H1 (cell line): ENCODE measurements around the gene GTF2H3. TPM values are rescaled to one million over a fixed set of nuclear protein-coding genes. Genes with fewer than 3 reads are reported as not detected.

Source experiments
- CTCF ChIA-PET: fragments of 300-600 bp; sonication (Branson Sonifier 250); formaldehyde crosslinking; loops from one replicate; lab custom pipeline; 2021; ENCODE audit not compliant: partially characterized antibody; lab: Charles Lee
- POLR2A ChIA-PET: fragments of 300-600 bp; sonication (Branson Sonifier 250); formaldehyde crosslinking; loops from one replicate; lab custom pipeline; 2021; ENCODE audit warnings: inconsistent platforms; ENCODE audit not compliant: partially characterized antibody; lab: Charles Lee
- DNase-seq, 2 experiments: peaks; one replicate each; pipeline versions ENCODE4 v3.0.0 to v3.0.0-alpha.2; 2010 to 2022; ENCODE audit warnings: low spot score in 2 of 2, low read depth in 1 of 2, mixed read lengths in 1 of 2
- FAIRE-seq: peaks from 2 replicates; lab custom pipeline; 2011; peaks lifted over from hg19 to GRCh38; lab: Jason Lieb, UNC
- H2AFZ ChIP-seq: 2 replicates; pipeline ENCODE4 v1.8.1; 2012; ENCODE audit warnings: low read length, inconsistent platforms
- H2AK5ac ChIP-seq: 2 replicates; pipeline ENCODE4 v1.6.1; 2013; ENCODE audit warnings: low read depth, low read length
- H2BK120ac ChIP-seq: replicated peaks from 2 replicates; pipeline ENCODE3; 2013; ENCODE audit warnings: low read depth, low read length, inconsistent platforms
- H2BK12ac ChIP-seq: 2 replicates; pipeline ENCODE4 v1.6.1; 2013; ENCODE audit warnings: low read depth, low read length
- H2BK15ac ChIP-seq: 2 replicates; pipeline ENCODE4 v1.6.1; 2013; ENCODE audit warnings: low read length
- H2BK20ac ChIP-seq: 2 replicates; pipeline ENCODE4 v1.6.1; 2013; ENCODE audit warnings: low read length
- H2BK5ac ChIP-seq: 2 replicates; pipeline ENCODE4 v1.6.1; 2013; ENCODE audit warnings: low read depth, low read length
- H3K14ac ChIP-seq: 2 replicates; pipeline ENCODE4 v1.6.1; 2013; ENCODE audit warnings: inconsistent platforms; ENCODE audit not compliant: insufficient read length
- H3K18ac ChIP-seq: 2 replicates; pipeline ENCODE4 v1.6.1; 2013; ENCODE audit warnings: low read length; ENCODE audit errors: extremely low read depth
- H3K23ac ChIP-seq: 2 replicates; pipeline ENCODE4 v1.6.1; 2013; ENCODE audit warnings: inconsistent platforms; ENCODE audit not compliant: insufficient read length
- H3K23me2 ChIP-seq: 2 replicates; pipeline ENCODE4 v1.6.1; 2013; ENCODE audit warnings: low read depth, low read length
- H3K27ac ChIP-seq: 2 replicates; pipeline ENCODE4 v1.6.1; 2011; ENCODE audit warnings: low read depth, low read length, inconsistent platforms
- H3K27me3 ChIP-seq, 4 experiments: replicated peaks in 1 of 4; 1 replicate in 1 of 4; 2 replicates in 3 of 4; pipeline versions ENCODE4 v1.6.1 to v1.8.1; 2011 to 2013; ENCODE audit warnings: low read length in 3 of 4, mild to moderate bottlenecking in 3 of 4, inconsistent platforms in 2 of 4, mixed read lengths in 2 of 4, moderate library complexity in 1 of 4; ENCODE audit not compliant: control insufficient read depth in 3 of 4, insufficient read depth in 3 of 4; ENCODE audit errors: extremely low read depth in 1 of 4
- H3K36me3 ChIP-seq, 4 experiments: 2 replicates each; pipeline versions ENCODE4 v1.6.1 to v1.8.1; 2011 to 2013; ENCODE audit warnings: mild to moderate bottlenecking in 4 of 4, low read length in 3 of 4, moderate library complexity in 2 of 4, control low read depth in 1 of 4, inconsistent platforms in 1 of 4; ENCODE audit not compliant: insufficient read depth in 4 of 4, control insufficient read depth in 2 of 4
- H3K4ac ChIP-seq: replicated peaks from 2 replicates; pipeline ENCODE3; 2013; ENCODE audit warnings: low read length, low read depth, mixed read lengths, inconsistent platforms; ENCODE audit not compliant: insufficient read length
- H3K4me1 ChIP-seq, 4 experiments: replicated peaks in 1 of 4; 1 replicate in 1 of 4; 2 replicates in 3 of 4; pipeline versions ENCODE4 v1.6.1 to v1.8.1; 2011 to 2013; ENCODE audit warnings: low read length in 3 of 4, inconsistent platforms in 2 of 4, mixed read lengths in 1 of 4; ENCODE audit not compliant: insufficient read depth in 4 of 4, control insufficient read depth in 3 of 4
- H3K4me2 ChIP-seq, 2 experiments: 2 replicates each; pipeline versions ENCODE4 v1.6.1 to v1.8.1; 2011 to 2013; ENCODE audit warnings: low read depth in 2 of 2, low read length in 2 of 2, control low read depth in 1 of 2, inconsistent platforms in 1 of 2, mild to moderate bottlenecking in 1 of 2; ENCODE audit not compliant: insufficient read depth in 1 of 2
- H3K4me3 ChIP-seq, 4 experiments: fragments of 200-600, 300-600 bp in 1 of 4; sonication (generic), shearing (Covaris generic), sonication (Bioruptor Twin) in 1 of 4; 2 replicates each; pipeline versions ENCODE4 v1.5.1 to v1.8.1; 2011 to 2016; ENCODE audit warnings: low read length in 4 of 4, low read depth in 3 of 4, control low read depth in 2 of 4, inconsistent platforms in 2 of 4, mild to moderate bottlenecking in 2 of 4, mixed read lengths in 1 of 4, moderate library complexity in 1 of 4; ENCODE audit not compliant: insufficient read depth in 2 of 4; ENCODE audit errors: extremely low read depth in 1 of 4
- H3K56ac ChIP-seq: replicated peaks from 2 replicates; pipeline ENCODE3; 2013; ENCODE audit warnings: low read depth, mild to moderate bottlenecking, mixed read lengths, low read length, inconsistent platforms; ENCODE audit not compliant: insufficient read length
- H3K79me1 ChIP-seq: 2 replicates; pipeline ENCODE4 v1.6.1; 2013; ENCODE audit warnings: low read depth, low read length, control low read depth
- H3K79me2 ChIP-seq, 2 experiments: 2 replicates each; pipeline versions ENCODE4 v1.6.1 to v1.8.1; 2012 to 2013; ENCODE audit warnings: low read length in 2 of 2, mild to moderate bottlenecking in 2 of 2, inconsistent platforms in 1 of 2; ENCODE audit not compliant: insufficient read depth in 2 of 2, control insufficient read depth in 1 of 2
- H3K9ac ChIP-seq, 4 experiments: replicated peaks in 1 of 4; 1 replicate in 1 of 4; 2 replicates in 3 of 4; pipeline versions ENCODE4 v1.6.1 to v1.8.1; 2011 to 2013; ENCODE audit warnings: low read depth in 3 of 4, low read length in 3 of 4, control low read depth in 2 of 4, mild to moderate bottlenecking in 2 of 4, moderate library complexity in 2 of 4, inconsistent platforms in 1 of 4; ENCODE audit errors: extremely low read depth in 1 of 4
- H3K9me3 ChIP-seq, 2 experiments: 2 replicates each; pipeline versions ENCODE4 v1.6.1 to v1.8.1; 2012 to 2013; ENCODE audit warnings: mild to moderate bottlenecking in 2 of 2, moderate library complexity in 2 of 2, control low read depth in 1 of 2, inconsistent platforms in 1 of 2, low read depth in 1 of 2, low read length in 1 of 2, mixed read lengths in 1 of 2; ENCODE audit not compliant: insufficient read depth in 2 of 2
- H4K20me1 ChIP-seq, 2 experiments: replicated peaks in 1 of 2; 2 replicates each; pipeline versions ENCODE3 to v1.8.1; 2011 to 2013; ENCODE audit warnings: inconsistent platforms in 2 of 2, low read length in 2 of 2, mild to moderate bottlenecking in 1 of 2; ENCODE audit not compliant: insufficient read depth in 2 of 2, control insufficient read depth in 1 of 2
- H4K5ac ChIP-seq: 2 replicates; pipeline ENCODE4 v1.6.1; 2013; ENCODE audit warnings: low read length, low read depth, mixed read lengths, inconsistent platforms; ENCODE audit not compliant: insufficient read length
- H4K8ac ChIP-seq: 2 replicates; pipeline ENCODE4 v1.8.0; 2013; ENCODE audit warnings: mild to moderate bottlenecking, moderate library complexity, low read length, inconsistent platforms; ENCODE audit not compliant: insufficient read depth; ENCODE audit errors: extremely low read depth
- H4K91ac ChIP-seq: replicated peaks from 2 replicates; pipeline ENCODE3; 2013; ENCODE audit warnings: low read length, mixed read lengths, inconsistent platforms; ENCODE audit not compliant: insufficient read length
- FOSL1 ChIP-seq: IDR thresholded peaks from 2 replicates; pipeline ENCODE4 v1.6.1; 2011; ENCODE audit warnings: mild to moderate bottlenecking, low read depth, low read length, moderate library complexity; ENCODE audit not compliant: insufficient read depth
- SAP30 ChIP-seq: fragments of 300-600 bp; sonication (generic); IDR thresholded peaks from 2 replicates; pipeline ENCODE4 v1.7.1; 2012; ENCODE audit warnings: low read length, moderate library complexity, mild to moderate bottlenecking, inconsistent platforms; ENCODE audit not compliant: insufficient read depth, insufficient replicate concordance
- WGBS, 2 experiments: shearing (Covaris generic) in 1 of 2; methylation state at CpG; one replicate each; pipeline versions ENCODE4 v1.1.6 to v1.1.7; 2013 to 2015; ENCODE audit warnings: low lambda C conversion rate in 2 of 2, mixed read lengths in 2 of 2, inconsistent platforms in 1 of 2, low coverage in 1 of 2, missing lambda C conversion rate in 1 of 2; ENCODE audit not compliant: insufficient replicate concordance in 2 of 2, insufficient coverage in 1 of 2, insufficient read length in 1 of 2; ENCODE audit errors: extremely low coverage in 1 of 2, missing lambda C conversion rate in 1 of 2; 5-methylcytosine and 5-hydroxymethylcytosine counted together
- polyA plus RNA-seq, 7 experiments: library from polyadenylated mRNA; depleted of rRNA in 3 of 7; stranded (reverse) in 5 of 7; unstranded in 2 of 7; fragments of >200 nt in 5 of 7; fragments of 200-250 nt in 2 of 7; gene quantifications; 1 replicate in 5 of 7; 2 replicates in 1 of 7; 4 replicates in 1 of 7; pipeline versions ENCODE4 v1.2.1 to v1.2.3, GENCODE V29; 2011 to 2013; ENCODE audit warnings: missing spikeins in 2 of 7, mixed read lengths in 2 of 7
- total RNA-seq: library from RNA; stranded (reverse); fragmentation: NEBNext Ultra II Directional; extraction: Animal tissue kit (Norgen Biotek cat#: 25700); gene quantifications from 2 replicates; pipeline ENCODE4 v1.2.1, GENCODE V29; 2021

The GTF2H3 gene
- total and polyA plus RNA-seq, 2 of the 8 experiments (the other 6 are each of a cell fraction or from before 2014, with no cell fraction given) = 21.0 to 32.1 TPM

- no peak overlapping the region for H2BK20ac ChIP-seq
- H3K23me2 ChIP-seq = no peaks in the 10 kb centered on the region
- 88% methylated on average over 3 of the region's 3 CpGs; no CpG with 5 or more reads in 1 of the 2 experiments for WGBS, 2 experiments
- H3K27ac ChIP-seq = no peak overlapping the region
- H3K56ac ChIP-seq = no peak overlapping the region
- no peak overlapping the region for H4K91ac ChIP-seq
- no peak overlapping the region for H2BK12ac ChIP-seq
- no peak overlapping the region for H2BK15ac ChIP-seq
- H2BK5ac ChIP-seq = no peak overlapping the region
- no peak overlapping the region for H3K18ac ChIP-seq
- H4K20me1 ChIP-seq = peaks cover 7 to 8% of the 10 kb centered on the region in 2 experiments
- POLR2A ChIA-PET = interaction anchor here (1.6 to 5.3 kb wide), 2 partner anchors 10 to 14 kb away, joined by 10 to 25 read pairs; partner anchors contain the start of gene DDX55
- H3K36me3 ChIP-seq = peaks cover 43 to 90% (median 82%) of the 10 kb centered on the region in 4 experiments
- no peak overlapping the region for H3K14ac ChIP-seq
- no peak overlapping the region for H3K4me2 ChIP-seq
- no peak overlapping the region for H2BK120ac ChIP-seq
- CTCF ChIA-PET = interaction anchor here (1.1 to 2.7 kb wide), 3 partner anchors 12 to 144 kb away, joined by 3 to 17 read pairs (median 3); no protein-coding TSS in a partner anchor
- no peaks in the 10 kb centered on the region for H3K9me3 ChIP-seq
- no peaks in the 10 kb centered on the region for H3K27me3 ChIP-seq
- no peaks in the 10 kb centered on the region for H3K4me1 ChIP-seq
- H3K23ac ChIP-seq = no peak overlapping the region
- DNase-seq (no peak), FAIRE-seq (no peak)
- no peaks in the 10 kb centered on the region; the same call in 1 of the 2 replicates for H3K79me1 ChIP-seq
- no peak overlapping the region for H4K8ac ChIP-seq
- H3K4me3 ChIP-seq = no peak overlapping the region
- no peak for TF ChIP-seq FOSL1
- TF ChIP-seq SAP30 = no peak
- no peak overlapping the region for H2AK5ac ChIP-seq
- H4K5ac ChIP-seq = no peak overlapping the region
- no peak overlapping the region for H2AFZ ChIP-seq
- H3K9ac ChIP-seq = no peak overlapping the region
- no peaks in the 10 kb centered on the region for H3K79me2 ChIP-seq
- no peak overlapping the region for H3K4ac ChIP-seq
Observed at GRCh38 chr12:123617144-123617543, 16.5 kb upstream of the GTF2H3 start.
